GM18873 (cell line): Measurements from ENCODE around the gene UAP1L1.

Experiments used
- ATAC-seq: cut with Tn5 transposase; IDR thresholded peaks from one replicate; pipeline ENCODE4 v1.9.1; 2021; ENCODE audit warnings: mild to moderate bottlenecking, moderate library complexity, moderate number of reproducible peaks; ENCODE audit not compliant: unreplicated experiment, low FRiP score

UAP1L1 gene

DNA sequence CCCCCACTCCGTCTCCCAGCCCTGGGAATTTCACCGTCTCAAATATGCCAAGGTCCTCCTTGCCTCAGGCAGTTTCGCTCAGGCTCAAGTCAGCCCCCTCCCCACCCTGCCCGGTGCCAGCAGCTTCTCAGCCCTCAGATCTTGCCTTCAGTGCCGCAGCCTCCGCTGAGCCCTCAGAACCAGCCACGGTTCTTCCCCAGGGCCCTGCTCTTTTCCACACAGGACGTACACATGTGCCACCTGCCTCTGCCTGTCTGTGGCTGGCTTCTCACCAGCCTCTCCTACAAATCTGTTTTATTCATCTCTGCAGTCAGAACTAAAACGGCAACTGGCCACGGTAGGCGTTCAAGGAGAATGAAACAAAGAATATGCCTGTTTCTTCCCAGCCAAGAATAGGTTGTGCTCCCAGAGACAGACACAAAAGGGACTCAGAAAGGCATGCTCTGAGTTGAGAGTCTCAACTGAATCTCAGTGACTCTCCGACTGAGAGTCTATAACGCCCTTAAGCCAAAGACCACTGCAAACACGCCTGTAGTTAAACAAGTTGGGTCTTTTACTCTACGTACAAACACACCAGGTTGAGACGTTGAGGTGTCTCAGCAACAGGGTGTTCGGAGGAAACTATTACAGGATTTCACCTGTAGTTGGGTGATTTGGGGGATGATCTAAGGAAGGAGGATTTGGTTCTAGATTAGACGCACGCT, 51.0 kb downstream of the UAP1L1 start:
- ATAC-seq = no peak

DNA sequence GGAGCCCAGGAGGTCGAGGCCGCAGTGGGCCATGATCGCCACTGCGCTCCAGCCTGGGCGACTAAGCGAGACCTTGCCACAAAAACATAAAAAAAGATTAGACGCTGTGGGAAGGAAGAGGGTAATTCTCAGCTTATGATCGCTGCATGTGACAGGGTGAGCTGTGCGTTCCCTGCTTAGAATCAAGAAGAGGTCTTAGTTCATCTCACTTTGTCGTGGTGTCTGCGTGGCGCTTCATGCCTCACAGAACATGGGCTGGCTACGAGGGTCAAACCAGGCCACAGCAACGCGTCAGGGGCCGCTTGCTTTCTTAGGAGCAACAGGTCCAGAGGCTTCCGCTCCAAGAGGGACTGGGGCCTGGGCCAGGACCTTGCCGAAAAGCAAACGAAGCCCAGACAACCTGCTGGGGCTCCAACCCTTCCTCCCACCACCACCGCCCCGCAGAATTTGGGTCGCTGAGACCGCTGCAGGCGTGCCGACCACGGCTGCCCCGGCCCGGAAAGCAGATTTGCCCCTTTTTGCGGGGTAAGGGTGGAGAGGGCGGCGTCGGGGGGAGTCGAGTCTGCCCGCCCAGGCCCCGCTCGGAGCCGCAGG, 51.6 kb downstream of the UAP1L1 start:
- ATAC-seq = peak; percentile 21

DNA sequence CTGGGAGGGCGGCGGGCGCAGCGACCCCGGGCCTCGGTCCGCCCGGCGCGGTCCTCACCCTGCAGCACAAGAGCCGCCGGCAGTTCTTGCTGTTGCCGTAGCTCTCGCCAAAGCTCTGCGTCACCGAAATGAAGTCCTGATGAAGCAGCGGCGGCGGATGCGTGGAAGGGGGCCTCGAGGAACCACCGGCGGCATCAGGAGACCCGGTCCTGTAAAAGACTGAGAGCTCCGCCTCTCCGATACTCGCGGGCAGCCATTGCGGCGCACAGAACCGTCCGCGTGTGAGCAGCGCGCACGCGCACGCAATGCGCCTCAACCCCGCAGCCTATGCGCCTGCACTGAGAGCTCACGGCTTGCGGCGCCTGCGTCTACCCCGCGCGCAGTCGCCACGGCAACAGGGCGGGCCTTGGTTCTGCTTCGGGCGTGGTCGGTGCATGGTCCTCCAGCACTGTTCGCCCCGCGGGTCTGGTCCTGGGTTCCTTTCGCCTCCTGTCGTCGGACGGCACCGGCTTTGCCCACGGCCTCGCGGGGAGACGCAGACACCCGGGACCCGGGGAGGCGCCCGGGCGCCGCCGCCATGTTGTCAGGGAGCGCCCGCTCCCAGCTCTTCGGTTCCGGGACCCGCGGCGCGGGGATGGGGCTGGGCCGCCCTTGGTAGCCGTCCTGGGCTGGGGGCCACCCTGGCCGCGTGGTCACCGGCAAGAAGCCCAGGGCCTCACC, 52.3 kb downstream of the UAP1L1 start:
- peak; percentile 72 for ATAC-seq

DNA sequence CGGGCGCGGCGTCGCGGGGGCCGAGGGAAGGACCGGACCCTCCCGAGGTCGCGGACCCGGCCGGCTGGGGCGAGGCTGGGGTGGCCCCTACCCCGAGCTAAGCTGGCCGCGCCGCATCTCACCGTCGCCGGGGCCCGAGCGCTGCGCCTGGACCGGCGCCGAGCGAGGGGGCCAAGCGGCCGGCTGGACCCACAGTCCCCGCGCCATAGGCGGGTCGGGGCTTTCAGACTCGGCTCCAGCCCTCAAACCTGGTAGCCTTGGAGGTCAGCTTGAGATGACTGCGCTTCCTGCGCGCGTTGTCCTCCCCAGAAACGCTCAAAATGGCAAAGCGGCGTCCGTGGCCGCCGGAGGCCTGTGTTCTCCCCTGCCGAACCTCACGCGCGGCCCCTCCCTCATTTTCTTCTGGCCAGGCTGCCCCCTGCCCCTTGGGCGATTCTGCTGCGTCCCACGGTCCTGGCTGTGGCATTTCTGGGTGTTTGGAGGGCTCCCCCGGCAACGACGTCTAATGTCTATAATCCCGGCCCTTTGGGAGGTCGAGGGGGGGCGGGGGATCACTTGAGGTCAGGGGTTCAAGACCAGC, 52.9 kb downstream of the UAP1L1 start:
- peak; percentile 4 for ATAC-seq
